Testis (tissue), 3 donors: ENCODE measurements around the gene SIK3. TPM values are rescaled to one million over a fixed set of nuclear protein-coding genes. Genes with fewer than 3 reads are reported as not detected.
A peak's percentile ranks its signal among the peaks of the same experiment; 100 is the strongest.

Source experiments
- DNase-seq: peaks from one replicate; pipeline ENCODE4 v3.0.0-alpha.2; 2019
- H3K27ac ChIP-seq, 2 donors: fragments of 200-600 bp; sonication (generic); one replicate each; pipeline ENCODE4 v1.5.1; 2019
- H3K27me3 ChIP-seq: fragments of 200-600 bp; sonication (generic); one replicate; pipeline ENCODE4 v1.5.1; 2019
- H3K36me3 ChIP-seq: fragments of 200-600 bp; sonication (generic); one replicate; pipeline ENCODE4 v1.5.1; 2017; ENCODE audit warnings: low read depth; ENCODE audit errors: missing control alignments
- H3K4me1 ChIP-seq: fragments of 200-600 bp; sonication (generic); one replicate; pipeline ENCODE4 v1.5.1; 2019
- H3K4me3 ChIP-seq, 2 donors: fragments of 200-600 bp; sonication (generic); one replicate each; pipeline ENCODE4 v1.5.1; 2017 to 2019
- H3K9me3 ChIP-seq: fragments of 200-600 bp; sonication (generic); one replicate; pipeline ENCODE4 v1.5.1; 2017
- CTCF ChIP-seq, 3 experiments: fragments of 450-650 bp in 2 of 3; fragments of 200-600 bp in 1 of 3; sonication (generic) in 1 of 3; IDR thresholded peaks; one replicate each; pipeline ENCODE4 v1.5.1; 2016 to 2019; ENCODE audit warnings: antibody characterized with exemption in 3 of 3, mild to moderate bottlenecking in 2 of 3, moderate library complexity in 1 of 3
- POLR2A ChIP-seq: fragments of 450-650 bp; IDR thresholded peaks from one replicate; pipeline ENCODE4 v1.6.1; 2017; ENCODE audit warnings: antibody characterized with exemption, mild to moderate bottlenecking, moderate library complexity
- WGBS, 2 donors: methylation state at CpG; one replicate each; pipeline ENCODE4 v1.1.5; 2018; 5-methylcytosine and 5-hydroxymethylcytosine counted together
- intact Hi-C: fragments of 100-400 bp; cut with DNase I; formaldehyde crosslinking; loops from one replicate; pipeline ENCODE4 v1.15.1; 2023; ENCODE audit warnings: low total_unique reads
- polyA plus RNA-seq: library from polyadenylated mRNA; stranded (reverse); fragments of 350-450 nt; fragmentation: Illumina TruSeq; extraction: RNeasy Lipid Tissue Mini Kit (QIAGEN cat#74804); gene quantifications from one replicate; pipeline ENCODE4 v1.2.3, GENCODE V29; 2014; ENCODE audit warnings: low read depth, low replicate concordance; ENCODE audit not compliant: insufficient read depth
- total RNA-seq, 2 donors: library from RNA; depleted of rRNA; stranded (reverse); fragments of >200 nt; gene quantifications; one replicate each; pipeline ENCODE4 v1.2.3, GENCODE V29; 2016

The SIK3 gene
- total and polyA plus RNA-seq, 3 donors from 2014 or later: 112 to 125 (median 123) TPM

- no peak overlapping the region for H3K27ac ChIP-seq
- no peaks in the 10 kb centered on the region for H3K9me3 ChIP-seq
- no peaks in the 10 kb centered on the region for H3K27me3 ChIP-seq
- H3K4me1 ChIP-seq: peaks cover 41% of the 10 kb centered on the region
- 84 to 96% methylated on average over 6 of the region's 6 CpGs for WGBS, 2 donors
- no peak overlapping the region for H3K4me3 ChIP-seq
- H3K36me3 ChIP-seq: no peaks in the 10 kb centered on the region
- TF ChIP-seq CTCF (IDR thresholded peaks at IDR 0.05) (no peak), POLR2A (no peak)
- no peak for DNase-seq
- intact Hi-C loops: no loop called here
Measured at GRCh38 chr11:116838321-116839084, 259.7 kb downstream of the SIK3 start.

DNA sequence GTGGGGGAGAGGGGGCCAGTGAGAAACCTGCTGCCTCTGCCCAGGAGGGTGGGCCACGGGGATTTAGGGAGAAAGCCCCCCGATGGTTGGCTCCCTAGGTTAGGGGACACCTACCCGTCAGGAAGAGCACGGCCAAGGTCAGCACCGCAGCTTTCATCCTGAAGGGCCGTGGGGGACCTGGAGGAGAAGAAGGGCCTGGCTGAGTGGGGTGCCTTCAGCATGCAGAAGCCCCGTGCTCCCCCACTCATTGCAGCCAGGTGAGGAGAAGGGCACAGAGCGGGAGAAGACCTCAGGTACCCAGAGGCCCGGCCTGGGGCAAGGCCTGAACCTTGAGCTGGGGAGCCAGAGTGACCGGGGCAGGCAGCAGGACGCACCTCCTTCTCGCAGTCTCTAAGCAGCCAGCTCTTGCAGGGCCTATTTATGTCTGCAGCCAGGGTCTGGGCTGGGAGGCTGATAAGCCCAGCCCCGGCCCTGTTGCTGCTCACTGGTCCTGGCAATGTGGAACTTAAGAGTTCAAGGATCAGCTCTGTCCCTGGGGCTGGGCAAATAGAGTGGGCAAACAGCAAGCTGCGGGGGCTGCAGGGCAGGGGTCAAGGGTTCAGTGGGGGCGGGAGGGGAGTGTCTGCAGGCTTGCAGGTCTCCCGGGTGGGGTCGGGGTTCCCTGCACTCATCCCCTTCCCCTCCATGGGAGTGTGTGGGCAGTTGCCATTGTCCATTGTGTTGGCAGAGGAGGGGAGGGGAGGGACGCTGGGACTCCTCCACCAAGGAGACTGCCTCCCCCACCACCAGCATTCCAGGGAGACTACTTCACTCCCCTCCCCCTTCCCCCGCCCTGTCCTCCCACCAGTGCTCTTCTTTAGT is 260.8 kb downstream of the SIK3 start, which contains the start of gene APOA1:
TSS of gene APOA1 (minus strand) at position 392 of the 861 bp plus-strand sequence. CDS start at position 157, 235 bp downstream.
- peak; percentile 85 for DNase-seq
- Histone ChIP-seq H3K9me3 (no peaks in the 10 kb centered on the region), H3K4me3 (peak within 1 kb of the TSS; percentile 12 to 57), H3K4me1 (peaks cover 41% of the 10 kb centered on the region), H3K27ac (peak within 1 kb of the TSS; percentile 50 to 69), H3K27me3 (no peaks in the 10 kb centered on the region), H3K36me3 (no peaks in the 10 kb centered on the region)
- intact Hi-C loops: no loop called here
- TF ChIP-seq POLR2A (no peak), CTCF (IDR thresholded peaks at IDR 0.05) (no peak)
- 53 to 69% methylated on average over 3 to 19 of the region's 19 CpGs for WGBS, 2 donors

DNA sequence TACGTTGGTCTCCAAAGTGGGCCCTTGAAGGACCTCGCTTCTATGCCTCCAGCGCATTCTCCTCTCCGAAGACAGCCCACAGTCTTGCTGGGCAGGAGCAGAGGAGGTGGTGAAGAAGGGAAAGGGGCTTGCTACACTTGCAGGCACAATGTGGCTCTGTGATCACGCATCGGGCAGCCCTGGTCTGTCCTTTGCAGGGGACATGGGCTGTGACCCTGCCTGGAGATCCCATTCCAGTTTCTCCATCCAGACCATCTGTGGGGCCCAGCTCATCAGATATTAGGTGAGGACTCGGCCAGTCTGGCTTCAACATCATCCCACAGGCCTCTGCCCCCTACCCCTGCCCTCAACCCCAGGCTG is 261.6 kb downstream of the SIK3 start:
- Histone ChIP-seq H3K27me3 (no peaks in the 10 kb centered on the region), H3K4me1 (peaks cover 41% of the 10 kb centered on the region), H3K4me3 (peak overlapping the region; percentile 12 to 57), H3K36me3 (no peaks in the 10 kb centered on the region), H3K27ac (peak overlapping the region; percentile 50 to 69), H3K9me3 (no peaks in the 10 kb centered on the region)
- TF ChIP-seq CTCF (IDR thresholded peaks at IDR 0.05): no peak
- no peak for TF ChIP-seq POLR2A
- intact Hi-C loops: no loop called here
- WGBS, 2 donors: 59 to 69% methylated on average over 7 of the region's 7 CpGs
- DNase-seq: no peak

DNA sequence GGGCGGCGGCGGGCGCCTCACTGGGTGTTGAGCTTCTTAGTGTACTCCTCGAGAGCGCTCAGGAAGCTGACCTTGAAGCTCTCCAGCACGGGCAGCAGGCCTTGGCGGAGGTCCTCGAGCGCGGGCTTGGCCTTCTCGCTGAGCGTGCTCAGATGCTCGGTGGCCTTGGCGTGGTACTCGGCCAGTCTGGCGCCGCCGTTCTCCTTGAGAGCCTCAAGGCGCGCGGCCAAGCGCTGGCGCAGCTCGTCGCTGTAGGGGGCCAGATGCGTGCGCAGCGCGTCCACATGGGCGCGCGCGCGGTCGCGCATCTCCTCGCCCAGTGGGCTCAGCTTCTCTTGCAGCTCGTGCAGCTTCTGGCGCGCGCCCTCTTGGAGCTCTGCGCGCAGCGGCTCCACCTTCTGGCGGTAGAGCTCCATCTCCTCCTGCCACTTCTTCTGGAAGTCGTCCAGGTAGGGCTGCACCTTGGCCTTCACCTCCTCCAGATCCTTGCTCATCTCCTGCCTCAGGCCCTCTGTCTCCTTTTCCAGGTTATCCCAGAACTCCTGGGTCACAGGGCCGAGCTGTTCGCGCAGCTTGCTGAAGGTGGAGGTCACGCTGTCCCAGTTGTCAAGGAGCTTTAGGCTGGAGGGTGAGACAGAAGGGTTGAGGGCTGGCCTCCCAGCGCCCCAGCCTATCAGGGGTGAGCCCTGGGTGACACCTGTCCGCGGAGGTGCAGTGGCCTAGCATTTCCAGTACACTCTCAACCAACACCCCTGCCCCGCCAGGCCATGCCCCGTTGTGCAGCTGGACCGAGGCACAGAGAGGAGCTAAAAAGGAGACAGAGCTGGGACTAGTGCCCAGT is 262.2 kb downstream of the SIK3 start:
- Histone ChIP-seq H3K36me3 (no peaks in the 10 kb centered on the region), H3K27me3 (no peaks in the 10 kb centered on the region), H3K27ac (peak overlapping the region; percentile 53 to 69), H3K4me3 (peak overlapping the region; percentile 33 to 57), H3K9me3 (no peaks in the 10 kb centered on the region), H3K4me1 (peaks cover 41% of the 10 kb centered on the region)
- peak; percentile 96 for DNase-seq
- TF ChIP-seq CTCF (IDR thresholded peaks at IDR 0.05) (peak; percentile 46 to 49 (median 46)), POLR2A (no peak)
- intact Hi-C loops: no loop called here
- 6 to 20% methylated on average over 2 to 43 of the region's 57 CpGs for WGBS, 2 donors
